Measurements from ENCODE around the gene CHCHD1. TPM values are rescaled to one million over a fixed set of nuclear protein-coding genes. Genes with fewer than 3 reads are reported as not detected.
A peak's percentile ranks its signal among the peaks of the same experiment; 100 is the strongest.
"Not testable (repeated sequence)": the region's sequence is repeated elsewhere in the genome, so short reads cannot be mapped to it uniquely, and the experiment has no call there.

The CHCHD1 gene
- total and polyA plus RNA-seq, 12 donors = 18.6 to 82.1 (median 22.0) TPM

DNA sequence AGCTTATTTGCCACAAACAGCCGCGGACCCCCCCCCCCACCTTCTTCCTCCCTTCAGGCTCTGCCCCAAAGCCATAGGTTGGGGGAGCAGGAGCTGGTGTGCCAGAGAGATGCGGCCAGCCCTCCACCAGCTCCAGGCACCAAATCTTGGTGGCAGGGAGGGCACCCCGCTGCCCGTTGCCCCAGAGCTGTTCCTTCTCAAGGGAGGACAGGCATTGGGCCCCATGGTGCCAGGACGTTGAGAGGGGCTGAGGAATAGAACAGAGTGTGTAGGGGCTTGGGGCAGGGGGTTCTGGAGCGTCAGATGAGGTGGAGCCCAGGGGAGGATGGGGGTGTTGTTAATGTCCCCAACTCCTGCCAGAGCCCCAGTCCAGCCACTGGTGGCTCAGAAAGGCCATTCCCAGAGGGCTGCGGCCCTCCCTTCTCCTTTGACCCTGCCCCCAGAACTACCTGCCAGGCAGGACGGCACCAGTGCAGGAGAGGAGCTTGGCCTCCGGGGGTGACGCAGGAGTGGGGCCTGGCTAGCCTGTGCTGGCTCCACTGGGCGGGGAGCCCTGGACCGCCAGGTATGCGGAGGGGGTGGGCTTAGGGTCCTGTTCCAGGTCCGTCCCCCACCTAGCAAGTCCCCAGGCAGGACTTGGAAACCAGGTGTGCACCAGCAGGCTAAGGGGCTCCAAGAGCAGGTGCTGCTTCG lies 47.7 kb upstream of the CHCHD1 start:
- peaks cover 7 to 53% (median 22%) of the 10 kb centered on the region in 9 donors for H3K4me1 ChIP-seq
- 87 to 90% methylated on average over 16 of the region's 16 CpGs for WGBS, 2 donors
- peak overlapping the region in 3 of 10 donors; percentile 58 to 74 (median 63) for H3K27ac ChIP-seq
- H3K36me3 ChIP-seq = peaks cover 0 to 59% (median 0%) of the 10 kb centered on the region in 9 donors
- no peak for DNase-seq
- intact Hi-C loops (cut with DNase I) = loop anchor here in 3 of 10 donors (5.0 kb wide), 2 partner anchors 82 to 87 kb away; no protein-coding TSS in a partner anchor
- peak overlapping the region in 2 of 10 donors; percentile 18 to 34 for H3K4me3 ChIP-seq
- no peak for TF ChIP-seq CTCF (IDR thresholded peaks at IDR 0.05)
- no peaks in the 10 kb centered on the region for H3K27me3 ChIP-seq
- no peaks in the 10 kb centered on the region for H3K9me3 ChIP-seq
- peak in 1 of 8 donors; percentile 23 for ATAC-seq

GRCh38 chr10:73734796-73735305 lies 47.0 kb upstream of the CHCHD1 start:
- Histone ChIP-seq H3K4me3 (no peak overlapping the region), H3K27ac (peak overlapping the region in 2 of 10 donors; percentile 6 to 58), H3K27me3 (no peaks in the 10 kb centered on the region), H3K9me3 (no peaks in the 10 kb centered on the region), H3K36me3 (peaks cover 0 to 65% (median 0%) of the 10 kb centered on the region in 9 donors), H3K4me1 (peaks cover 7 to 46% (median 22%) of the 10 kb centered on the region in 9 donors)
- 78 to 84% methylated on average over 5 of the region's 5 CpGs for WGBS, 2 donors
- no peak for TF ChIP-seq CTCF (IDR thresholded peaks at IDR 0.05)
- DNase-seq = no peak
- ATAC-seq = no peak
- intact Hi-C loops (cut with DNase I) = loop anchor here in 3 of 10 donors (5.0 kb wide), 2 partner anchors 83 to 88 kb away; no protein-coding TSS in a partner anchor

DNA sequence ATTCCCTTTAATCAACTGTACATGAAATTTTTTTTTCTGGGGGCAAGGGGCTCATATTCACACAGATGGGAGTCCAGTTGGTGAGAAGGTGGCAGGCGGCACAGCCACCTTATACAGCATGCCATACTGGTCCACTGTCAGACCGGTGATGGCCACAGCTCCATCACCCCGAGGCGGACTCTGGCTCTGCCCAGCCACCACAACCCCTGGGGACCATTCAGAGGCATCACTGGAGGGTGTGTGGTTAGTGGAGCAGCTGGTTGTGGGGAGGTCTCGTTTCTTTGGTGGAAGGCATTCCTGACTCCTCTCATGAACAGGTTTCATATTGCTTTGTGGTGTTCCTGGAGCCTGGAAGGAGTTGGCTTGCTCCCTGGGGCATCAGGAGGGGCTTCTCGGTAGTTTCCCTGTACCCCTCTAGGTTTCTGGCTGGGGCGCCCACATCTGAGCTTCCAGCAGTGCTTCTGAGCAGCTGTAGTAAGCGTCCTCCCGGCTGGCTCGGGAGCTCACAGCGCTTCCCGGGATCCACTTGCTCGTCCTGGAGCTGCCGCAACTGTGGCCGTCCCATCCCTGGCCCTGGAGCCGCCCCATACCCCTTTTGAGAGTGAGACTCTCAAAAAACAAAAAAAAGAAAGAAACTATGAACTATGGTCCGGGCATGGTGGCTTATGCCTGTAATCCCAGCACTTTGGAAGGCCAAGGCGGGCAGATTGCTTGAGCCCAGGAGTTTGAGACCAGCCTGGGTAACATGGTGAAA lies 41.2 kb upstream of the CHCHD1 start:
- H3K27me3 ChIP-seq, ATAC-seq, H3K9me3 ChIP-seq, H3K4me3 ChIP-seq, DNase-seq: not testable (repeated sequence)
- intact Hi-C loops (cut with DNase I) = loop anchor here in 2 of 10 donors (5.0 kb wide), 2 partner anchors 47 to 88 kb away; partner anchors contain the start of gene ZSWIM8 (in 1 of the 2)
- Histone ChIP-seq H3K36me3 (peaks cover 0 to 52% (median 0%) of the 10 kb centered on the region in 9 donors), H3K27ac (peak overlapping the region in 1 of 10 donors; percentile 37), H3K4me1 (peaks cover 12 to 35% (median 24%) of the 10 kb centered on the region in 9 donors)
- 93 to 95% methylated on average over 18 of the region's 18 CpGs for WGBS, 2 donors

- intact Hi-C loops (cut with DNase I) = loop anchor here in 2 of 10 donors (5.0 kb wide), 2 partner anchors 45 to 90 kb away; partner anchors contain the start of gene ZSWIM8 (in 1 of the 2)
- no peak for TF ChIP-seq CTCF (IDR thresholded peaks at IDR 0.05)
- ATAC-seq (no peak), DNase-seq (no peak)
- no peaks in the 10 kb centered on the region for H3K27me3 ChIP-seq
- peak overlapping the region in 1 of 10 donors; percentile 99 for H3K27ac ChIP-seq
- no peaks in the 10 kb centered on the region for H3K9me3 ChIP-seq
- WGBS, 2 donors = 92 to 93% methylated on average over 5 of the region's 5 CpGs
- peaks cover 0 to 47% (median 7%) of the 10 kb centered on the region in 9 donors for H3K36me3 ChIP-seq
- no peak overlapping the region for H3K4me3 ChIP-seq
- peaks cover 15 to 43% (median 36%) of the 10 kb centered on the region in 9 donors for H3K4me1 ChIP-seq
These were observed 39.5 kb upstream of the CHCHD1 start for GRCh38 chr10:73742454-73742734.
